Kidney glomerular epithelial cell (primary cell): ENCODE measurements around the gene RAP1GDS1.
"Not testable (repeated sequence)": the region's sequence is repeated elsewhere in the genome, so short reads cannot be mapped to it uniquely, and the experiment has no call there.

Source experiments
- DNase-seq: peaks from one replicate; lab custom pipeline; 2025; lab: John Stamatoyannopoulos, UW

The RAP1GDS1 gene

DNA sequence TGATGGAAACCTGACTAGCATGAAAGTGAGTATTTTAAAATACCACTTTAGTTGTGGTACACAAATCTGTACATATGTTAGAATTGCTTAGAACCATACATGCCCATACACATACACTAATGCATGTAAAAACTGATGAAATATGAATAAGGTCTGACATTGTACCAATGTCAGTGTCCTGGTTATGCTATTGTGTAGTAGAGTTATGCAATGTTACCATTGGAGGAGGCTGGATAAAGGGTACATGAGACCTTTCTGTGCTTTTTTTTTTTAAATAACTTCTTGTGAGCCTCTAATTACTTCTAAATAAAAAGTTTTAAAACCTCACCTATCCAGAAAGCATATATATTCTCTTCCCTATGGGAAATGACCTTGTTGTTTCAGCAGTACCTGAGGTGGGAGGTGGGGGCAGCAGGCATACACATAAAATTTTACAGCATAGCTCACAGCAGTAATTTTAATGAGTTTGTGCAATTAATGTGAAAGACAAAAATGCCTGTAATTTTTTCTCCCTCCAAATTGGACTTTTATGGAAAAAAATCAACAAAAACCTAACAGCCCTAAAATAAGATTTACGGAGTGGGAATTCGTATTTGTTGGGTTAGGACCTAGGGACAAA is 97.6 kb downstream of the RAP1GDS1 start:
- no peak for DNase-seq

DNA sequence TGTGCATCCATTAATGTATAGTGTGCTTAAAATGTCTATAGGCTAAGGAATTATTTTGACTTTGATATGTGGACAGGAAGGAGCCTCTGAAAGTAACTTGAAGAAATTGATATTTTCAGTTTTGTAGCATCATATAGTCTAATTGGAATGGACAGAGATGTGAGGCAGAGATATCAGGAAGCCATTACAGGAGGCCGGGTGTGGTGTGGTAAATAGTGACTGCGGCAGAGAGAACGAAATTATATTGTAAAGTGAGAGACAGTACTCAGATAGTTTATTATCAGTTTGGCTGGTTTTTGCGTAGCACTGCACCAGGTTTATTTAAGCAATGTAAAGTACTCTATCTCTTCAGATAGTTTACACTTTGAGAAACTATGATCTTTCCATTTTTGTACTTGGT is 98.5 kb downstream of the RAP1GDS1 start:
- DNase-seq = no peak

DNA sequence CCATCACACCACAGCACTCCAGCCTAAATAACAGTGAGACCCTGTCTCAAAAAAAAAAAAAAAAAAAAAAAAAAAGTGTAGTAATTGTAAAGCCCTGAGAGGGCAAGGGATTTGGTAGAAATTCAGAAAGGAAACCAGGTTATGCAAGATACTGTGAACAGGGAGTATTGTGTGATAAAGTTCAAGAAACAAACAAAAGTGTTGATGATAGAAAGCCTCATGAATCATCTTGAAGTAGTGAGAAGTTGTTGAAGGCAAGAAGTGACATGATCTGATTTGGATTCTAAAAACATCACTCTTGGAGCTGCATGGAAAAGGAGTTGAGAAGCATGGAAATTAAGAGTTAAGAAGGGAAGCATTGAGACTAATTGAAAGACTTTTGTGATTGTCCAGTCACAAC is 102.2 kb downstream of the RAP1GDS1 start:
- no peak for DNase-seq

DNA sequence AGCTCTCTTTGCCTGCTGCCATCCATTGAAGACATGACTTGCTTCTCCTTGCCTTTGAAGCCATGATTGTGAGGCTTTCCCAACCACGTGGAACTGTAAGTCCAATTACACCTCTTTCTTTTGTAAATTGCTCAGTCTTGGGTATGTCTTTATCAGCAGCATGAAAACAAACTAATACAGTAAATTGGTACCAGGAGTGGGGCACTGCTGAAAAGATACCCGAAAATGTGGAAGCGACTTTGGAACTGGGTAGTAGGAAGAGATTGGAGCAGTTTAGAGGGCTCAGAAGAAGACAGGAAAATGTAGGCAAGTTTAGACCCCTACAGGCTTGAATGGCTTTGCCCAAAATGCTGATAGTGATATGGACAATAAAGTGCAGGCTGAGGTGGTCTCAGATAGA is 105.1 kb downstream of the RAP1GDS1 start:
- DNase-seq = not testable (repeated sequence)

DNA sequence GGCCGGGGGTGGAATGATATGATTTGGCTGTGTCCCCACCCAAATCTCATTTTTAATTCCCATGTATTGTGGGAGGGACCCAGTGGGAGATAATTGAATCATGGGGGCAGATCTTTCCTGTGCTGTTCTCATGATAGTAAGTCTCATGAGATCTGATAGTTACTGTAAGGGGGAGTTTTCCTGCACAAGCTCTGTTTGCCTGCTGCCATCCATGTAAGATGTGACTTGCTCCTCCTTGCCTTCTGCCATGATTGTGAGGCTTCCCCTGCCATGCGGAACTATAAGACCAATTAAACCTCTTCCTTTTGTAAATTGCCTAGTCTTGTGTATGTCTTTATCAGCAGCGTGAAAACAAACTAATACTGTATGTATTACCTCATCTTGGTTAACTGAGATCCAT is 106.8 kb downstream of the RAP1GDS1 start:
- not testable (repeated sequence) for DNase-seq

DNA sequence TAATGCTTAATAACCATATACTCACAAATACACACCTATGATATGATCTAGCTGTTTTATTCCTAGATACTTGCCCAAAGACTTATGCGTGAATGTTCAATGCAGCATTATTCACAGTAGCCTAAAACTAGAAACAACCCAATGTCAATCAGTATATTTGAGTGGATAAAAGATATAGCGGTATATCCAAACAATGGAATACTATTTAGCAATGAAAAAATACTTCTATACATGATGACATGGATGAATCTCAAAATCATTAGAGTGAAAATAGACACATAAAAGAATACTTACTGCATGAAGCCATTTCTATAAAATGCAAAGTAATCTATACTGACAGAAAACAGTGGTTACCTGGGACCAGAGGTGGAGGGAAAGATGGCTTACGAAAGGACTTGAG is 108.1 kb downstream of the RAP1GDS1 start:
- DNase-seq = no peak

DNA sequence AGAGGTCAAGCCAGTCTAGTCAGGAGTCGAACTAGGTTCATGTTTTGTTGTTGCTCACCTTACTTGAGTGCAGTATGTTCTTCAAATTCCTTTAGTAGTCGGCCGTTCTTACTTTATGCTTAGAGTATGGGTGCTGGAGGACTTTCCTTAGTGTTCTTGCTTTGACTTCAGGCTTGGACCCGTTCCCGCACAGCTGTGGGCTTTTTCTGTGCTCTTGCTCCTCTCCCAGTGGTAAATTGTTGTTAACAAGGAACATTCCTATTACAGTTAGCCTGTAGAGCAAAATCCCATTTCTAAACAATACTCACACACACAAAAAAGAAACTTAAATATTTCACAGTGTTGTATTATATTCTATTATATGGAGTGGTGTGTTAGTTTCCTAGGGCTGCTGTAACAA is 113.5 kb downstream of the RAP1GDS1 start:
- DNase-seq = no peak

DNA sequence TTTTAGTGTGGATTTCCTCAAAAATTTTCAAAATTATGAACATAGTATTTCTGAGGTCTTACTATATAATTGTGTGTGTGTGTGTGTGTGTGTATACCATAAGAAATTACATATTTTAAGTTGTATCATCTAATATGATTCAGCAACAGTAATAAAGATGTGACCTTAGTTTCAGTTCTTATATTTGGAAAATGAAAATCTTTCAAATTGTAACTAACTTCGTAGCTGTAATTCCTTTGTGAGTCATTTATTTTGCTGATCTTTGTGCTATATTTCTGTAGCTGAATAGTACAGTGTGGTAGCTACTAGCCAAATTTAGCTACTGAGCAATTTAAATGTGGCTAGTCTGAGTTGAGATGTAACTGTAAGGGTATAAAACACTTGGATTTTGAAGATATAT is 116.4 kb downstream of the RAP1GDS1 start:
- no peak for DNase-seq

DNA sequence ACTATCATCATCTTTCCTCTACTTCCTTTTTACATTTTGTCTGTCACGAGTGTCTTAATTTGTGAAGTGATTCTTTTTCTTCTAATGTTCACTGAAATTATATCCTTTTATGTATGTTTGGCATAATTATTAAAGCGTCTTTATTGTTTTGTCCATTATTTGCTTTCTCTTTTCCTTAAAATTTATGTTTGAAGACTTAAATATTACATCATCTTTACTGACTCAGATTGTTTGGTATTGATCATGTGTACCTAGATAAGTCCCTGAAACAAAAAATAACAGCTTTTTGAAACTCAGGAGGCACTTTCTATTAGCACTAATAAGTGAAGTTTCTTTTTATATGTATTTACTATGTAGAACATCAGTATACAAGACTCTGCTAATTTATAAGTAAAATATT is 120.1 kb downstream of the RAP1GDS1 start:
- no peak for DNase-seq

DNA sequence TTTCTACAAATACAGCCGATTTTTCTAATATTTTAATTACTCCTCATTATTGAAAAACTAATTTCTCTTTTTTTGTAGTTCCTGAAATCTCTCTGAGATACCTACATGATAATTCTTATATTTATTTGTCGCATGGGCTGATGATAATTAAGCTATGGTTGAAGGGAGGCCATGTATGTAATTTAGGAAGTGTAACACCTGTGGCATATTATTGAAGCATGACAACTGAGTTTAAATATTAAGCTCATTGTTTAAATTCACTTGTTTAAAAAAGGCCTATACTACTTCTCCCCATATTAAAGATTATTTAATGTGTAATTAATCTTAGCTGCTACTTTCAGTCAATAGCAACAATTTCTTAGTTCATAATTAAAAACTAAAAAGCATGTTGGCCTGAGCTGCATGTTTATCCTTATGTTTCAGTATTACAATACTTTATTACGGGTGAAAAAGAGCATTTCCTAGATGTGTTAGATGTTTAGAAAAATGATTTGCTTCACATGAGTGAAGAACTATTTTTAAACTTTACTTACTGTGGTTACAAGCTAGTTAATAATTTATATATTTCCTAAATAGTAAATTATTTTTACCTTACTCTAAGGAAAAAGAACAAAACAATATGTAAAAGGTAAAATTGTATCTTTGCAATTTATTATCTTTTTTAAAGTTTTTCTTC is 122.4 kb downstream of the RAP1GDS1 start:
- DNase-seq = no peak

DNA sequence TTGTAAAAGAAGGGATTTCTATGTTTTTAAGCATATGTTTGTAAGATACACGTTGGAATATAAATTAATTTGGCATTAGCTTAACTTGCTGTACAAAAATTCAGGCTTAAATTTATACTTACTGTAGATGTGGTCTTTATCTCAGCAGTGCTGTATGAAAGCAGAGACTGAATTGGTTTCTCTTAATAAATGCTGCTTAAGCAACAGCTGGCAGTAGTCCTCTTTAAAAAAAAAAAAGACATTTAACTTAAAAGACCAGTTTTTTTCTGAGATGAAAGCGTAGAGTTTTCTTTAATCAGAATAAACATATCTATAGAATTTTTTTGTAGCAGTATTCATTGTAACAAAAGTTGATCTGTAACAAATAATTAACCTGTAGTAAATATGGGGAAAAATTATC is 124.6 kb downstream of the RAP1GDS1 start:
- DNase-seq = no peak

DNA sequence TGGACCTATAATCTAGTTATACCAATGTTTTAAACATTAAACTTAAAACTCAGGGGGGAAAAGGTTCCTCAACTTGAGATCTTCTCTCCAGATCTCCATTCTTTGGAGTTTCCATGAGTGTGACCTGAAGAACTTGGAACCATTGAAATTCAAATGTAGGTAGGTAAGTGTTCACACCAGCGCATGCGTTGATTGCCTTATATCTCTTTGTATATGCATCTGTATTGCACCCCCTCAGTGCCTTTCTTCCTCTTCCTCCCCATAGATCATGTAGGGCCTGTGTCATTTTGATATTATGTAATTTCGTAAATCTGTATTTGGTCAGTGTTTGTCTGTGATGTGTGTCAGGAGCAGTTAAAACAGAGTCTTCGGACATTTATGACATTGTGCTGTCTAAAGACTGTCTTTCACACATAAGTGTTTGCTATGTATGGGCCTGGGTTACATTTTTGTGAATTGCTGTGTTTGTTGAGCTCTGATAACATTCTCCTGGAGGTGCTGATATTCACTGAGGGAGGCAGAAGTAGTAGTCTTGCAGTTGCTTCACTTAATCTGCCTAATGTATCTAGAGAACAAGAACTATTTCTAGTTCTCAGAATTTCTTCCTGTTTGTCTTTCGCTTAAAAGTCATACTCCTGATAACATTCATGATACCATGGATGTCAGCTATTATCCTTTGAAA is 126.3 kb downstream of the RAP1GDS1 start:
- DNase-seq = no peak

DNA sequence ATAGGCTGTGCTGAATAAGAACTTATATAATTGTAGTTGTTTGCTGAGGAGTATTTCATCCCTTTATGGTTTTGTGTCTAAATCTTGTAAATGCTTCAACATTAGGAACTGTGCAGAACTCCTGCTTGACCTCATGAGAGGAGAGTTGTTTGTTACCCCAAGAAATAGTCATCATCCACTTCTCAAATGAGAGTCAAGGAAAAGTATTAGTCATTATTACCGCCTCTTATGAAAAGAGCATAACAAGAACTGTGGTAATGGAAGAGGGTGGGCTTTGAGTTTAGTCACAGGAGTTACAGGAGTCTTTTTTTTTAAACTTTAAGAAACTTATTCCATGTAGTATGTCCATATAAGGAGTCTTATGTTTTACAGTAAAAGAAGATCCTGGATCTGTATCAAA is 132.9 kb downstream of the RAP1GDS1 start:
- no peak for DNase-seq

DNA sequence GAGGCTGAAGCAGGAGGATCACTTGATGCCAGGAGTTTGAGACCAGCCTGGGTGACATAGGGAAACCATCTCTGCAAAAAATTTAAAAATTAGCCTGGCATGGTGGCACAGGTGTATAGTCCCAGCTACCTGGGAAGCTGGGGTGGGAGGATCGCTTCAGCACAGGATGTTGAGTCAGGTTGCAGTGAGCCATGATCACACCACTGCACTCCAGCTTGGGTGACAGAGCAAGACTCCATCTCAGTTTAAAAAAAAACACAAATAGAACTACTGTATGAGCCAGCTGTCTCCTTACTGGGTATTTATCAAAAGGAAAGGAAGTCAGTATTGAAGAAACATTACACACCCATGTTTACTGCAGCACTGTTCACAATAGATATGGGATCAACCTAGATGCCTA is 138.7 kb downstream of the RAP1GDS1 start:
- no peak for DNase-seq

DNA sequence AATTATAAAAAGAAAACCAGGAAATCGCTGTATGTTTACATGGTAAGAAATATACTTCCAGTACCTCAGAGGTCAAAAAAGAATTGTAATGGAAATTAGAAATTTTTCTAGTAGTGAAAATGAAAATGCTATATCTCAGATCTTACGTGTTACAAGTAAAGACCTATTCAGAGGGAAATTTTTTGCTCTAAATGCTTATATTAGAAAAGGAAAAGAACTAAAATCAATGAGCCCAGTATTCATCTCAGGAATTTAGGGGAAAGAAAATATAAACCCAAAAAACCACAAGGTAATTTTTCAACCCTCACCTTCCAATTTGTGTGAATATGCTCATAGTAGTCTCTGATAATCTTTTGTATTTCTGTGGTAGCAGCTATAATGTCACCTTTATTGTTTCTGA is 145.6 kb downstream of the RAP1GDS1 start:
- no peak for DNase-seq

DNA sequence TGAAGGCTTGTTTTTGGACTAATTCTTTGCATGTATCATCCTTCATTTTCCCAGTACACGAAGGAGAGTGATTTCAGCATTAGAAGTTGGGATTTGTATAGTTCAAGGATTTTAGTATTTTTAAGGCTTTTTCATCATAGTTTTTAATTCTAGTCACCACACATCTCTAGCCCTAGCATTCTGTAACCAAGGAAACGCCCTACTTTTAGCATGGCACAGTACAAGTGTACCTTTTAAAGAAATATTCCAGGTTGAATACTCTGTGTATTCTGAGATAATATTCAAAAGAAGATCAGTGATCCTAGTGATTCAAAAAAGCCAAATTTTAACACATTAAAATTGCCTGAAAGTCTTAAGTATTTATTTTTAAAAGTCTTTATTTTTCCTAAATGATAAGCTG is 150.5 kb downstream of the RAP1GDS1 start:
- no peak for DNase-seq

DNA sequence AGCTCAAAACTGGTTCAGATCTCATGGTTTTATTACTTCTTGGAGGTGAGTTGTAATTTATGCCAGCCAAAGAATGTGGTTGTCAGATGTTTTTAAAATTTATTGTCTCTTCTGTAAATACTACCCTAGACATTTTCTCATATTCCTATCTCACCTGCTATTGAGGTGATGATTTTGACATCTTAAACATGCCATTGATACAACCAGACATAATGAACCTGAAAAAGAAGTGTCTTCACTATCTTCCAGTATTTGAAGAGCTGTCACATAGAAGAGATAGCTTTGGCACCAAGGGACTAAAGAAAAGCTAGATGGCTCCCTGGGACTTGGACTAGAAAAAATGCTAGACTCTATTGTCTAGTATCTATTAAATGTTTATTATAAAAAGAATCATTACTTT is 155.7 kb downstream of the RAP1GDS1 start:
- no peak for DNase-seq

DNA sequence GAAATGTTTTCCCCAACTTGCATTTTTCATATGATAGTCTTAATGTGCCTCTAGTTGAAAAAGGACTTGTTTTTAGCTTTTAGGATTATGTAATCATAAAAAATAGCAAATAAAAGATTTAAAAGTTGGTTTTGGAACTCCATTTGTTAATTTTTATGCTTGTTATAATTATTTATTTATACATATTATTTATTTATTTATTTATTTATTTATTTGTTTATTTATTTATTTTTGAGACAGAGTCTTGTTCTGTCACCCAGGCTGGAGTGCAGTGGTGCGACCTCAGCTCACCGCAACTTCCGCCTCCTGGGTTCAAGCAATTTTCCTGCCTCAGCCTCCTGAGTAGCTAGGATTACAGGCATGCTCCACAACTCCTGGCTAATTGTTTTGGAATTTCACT is 159.0 kb downstream of the RAP1GDS1 start:
- DNase-seq = not testable (repeated sequence)

DNA sequence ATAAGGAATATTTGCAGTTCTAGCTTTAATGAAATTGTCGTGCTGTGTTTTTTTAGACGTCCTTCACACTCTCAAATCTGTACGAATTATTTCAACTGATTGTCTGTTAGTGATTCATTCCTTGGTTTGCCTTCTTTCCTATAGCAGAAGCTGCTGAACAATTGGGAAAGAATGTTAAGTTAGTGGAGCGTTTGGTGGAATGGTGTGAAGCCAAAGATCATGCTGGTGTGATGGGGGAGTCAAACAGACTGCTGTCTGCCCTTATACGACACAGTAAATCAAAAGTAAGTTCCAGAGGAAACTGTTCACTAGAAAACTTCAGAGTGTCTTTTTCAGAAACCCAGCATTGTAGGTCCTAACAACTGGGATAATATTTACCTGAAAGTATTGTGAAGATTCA is 159.9 kb downstream of the RAP1GDS1 start:
- peak; percentile 95 for DNase-seq

DNA sequence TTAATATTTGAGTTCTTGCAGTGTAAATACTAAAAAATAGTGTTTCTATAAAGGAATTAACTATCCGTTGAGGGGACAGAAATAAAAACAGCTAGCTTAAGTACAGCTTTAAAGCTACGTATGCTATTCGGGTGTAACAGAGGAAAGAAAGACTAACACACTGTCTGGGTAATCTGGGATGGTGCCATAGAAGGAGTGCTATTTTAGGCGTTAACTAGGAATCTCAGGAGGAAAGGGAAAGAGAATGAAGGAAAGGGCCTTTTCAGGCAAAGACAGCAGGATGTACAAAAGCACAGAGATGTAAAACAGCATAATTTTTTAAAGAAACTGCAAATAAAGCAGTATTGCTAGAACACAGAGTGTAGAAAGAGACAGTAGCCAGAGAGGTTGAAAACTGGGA is 161.8 kb downstream of the RAP1GDS1 start:
- no peak for DNase-seq

DNA sequence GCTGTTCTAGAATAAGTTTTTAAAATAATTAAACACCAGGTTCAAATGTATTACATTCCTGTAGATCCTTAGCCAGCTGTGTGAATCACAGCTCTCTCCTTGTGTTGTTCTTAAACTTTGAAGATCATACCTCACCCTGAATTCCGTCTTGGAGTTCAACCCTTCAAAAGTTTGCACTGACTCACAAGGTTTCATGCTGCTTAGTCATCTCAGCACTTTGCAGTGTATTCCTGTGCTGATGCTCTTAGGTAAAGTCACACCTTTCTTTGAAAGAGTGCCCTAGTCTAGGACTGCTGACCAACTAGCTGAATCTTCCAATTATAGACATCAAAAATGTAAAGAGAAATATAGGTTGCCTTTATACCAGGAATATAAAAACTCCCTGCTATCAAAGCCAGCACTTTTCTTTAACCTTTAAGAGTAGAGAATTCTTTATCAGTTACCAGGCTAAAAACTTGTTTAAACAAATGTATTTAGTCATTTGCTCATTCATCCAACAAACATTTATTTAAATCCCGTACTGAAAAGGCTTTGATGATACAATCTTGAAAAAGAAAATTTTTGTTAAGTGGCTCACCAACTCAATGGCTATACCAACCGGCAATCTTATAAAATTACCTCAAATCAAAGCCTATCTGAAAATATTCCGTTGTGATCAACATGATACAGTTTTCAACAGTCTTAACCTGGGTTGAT is 169.7 kb downstream of the RAP1GDS1 start:
- peak; percentile 96 for DNase-seq

DNA sequence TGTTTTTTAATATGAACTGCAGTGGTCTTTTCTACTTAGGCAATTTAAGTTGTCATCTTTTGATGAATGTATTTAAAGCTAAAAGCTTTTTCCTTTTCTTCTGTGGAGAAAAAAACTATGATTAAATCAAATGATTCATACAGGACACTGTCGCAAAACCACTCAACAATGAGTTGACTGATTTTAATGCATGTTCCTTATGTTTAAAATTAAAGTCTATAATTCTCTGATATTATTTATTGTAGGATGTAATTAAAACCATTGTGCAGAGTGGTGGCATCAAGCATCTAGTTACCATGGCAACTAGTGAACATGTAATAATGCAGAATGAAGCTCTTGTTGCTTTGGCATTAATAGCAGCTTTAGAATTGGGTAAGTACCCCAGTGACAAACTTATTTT is 172.5 kb downstream of the RAP1GDS1 start:
- DNase-seq = no peak

DNA sequence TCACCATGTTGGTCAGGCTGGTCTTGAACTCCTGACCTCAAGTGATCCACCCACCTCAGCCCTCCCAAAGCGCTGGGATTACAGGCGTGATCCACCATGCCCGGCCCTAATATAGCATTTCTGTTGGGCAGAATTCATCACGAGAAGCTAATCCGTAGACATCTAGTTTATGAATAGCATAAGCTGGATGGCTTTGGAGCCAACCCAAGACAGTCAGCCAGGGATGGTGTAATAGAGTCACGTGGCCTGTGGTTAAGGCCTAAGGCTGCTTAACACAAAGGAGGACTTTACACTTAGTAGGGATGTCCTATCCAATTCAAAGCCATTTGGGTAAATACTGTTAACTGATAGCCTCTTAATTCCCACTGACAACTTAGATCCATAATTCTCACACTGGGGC is 173.6 kb downstream of the RAP1GDS1 start:
- DNase-seq = no peak
